ENCODE results near the gene SORCS2.

DNA sequence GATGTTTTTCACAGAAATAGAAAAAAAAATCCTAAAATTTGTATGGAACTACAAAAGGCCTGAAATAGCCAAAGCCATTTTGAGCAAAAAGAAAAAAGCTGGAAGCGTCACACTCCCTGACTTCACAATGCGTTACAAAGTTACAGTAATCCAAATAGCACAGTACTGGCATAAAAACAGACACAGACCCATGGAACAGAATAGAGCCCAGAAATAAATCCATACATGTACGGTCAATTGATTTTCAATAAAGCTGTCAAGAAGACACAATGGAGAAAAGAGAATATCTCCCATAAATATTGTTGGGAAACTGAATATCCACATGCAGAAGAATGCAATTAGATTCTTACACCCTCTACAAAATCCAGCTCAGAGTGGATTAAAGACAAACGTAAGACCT is 539.1 kb downstream of the SORCS2 start:
- TF ChIP-seq, protein P1, sequence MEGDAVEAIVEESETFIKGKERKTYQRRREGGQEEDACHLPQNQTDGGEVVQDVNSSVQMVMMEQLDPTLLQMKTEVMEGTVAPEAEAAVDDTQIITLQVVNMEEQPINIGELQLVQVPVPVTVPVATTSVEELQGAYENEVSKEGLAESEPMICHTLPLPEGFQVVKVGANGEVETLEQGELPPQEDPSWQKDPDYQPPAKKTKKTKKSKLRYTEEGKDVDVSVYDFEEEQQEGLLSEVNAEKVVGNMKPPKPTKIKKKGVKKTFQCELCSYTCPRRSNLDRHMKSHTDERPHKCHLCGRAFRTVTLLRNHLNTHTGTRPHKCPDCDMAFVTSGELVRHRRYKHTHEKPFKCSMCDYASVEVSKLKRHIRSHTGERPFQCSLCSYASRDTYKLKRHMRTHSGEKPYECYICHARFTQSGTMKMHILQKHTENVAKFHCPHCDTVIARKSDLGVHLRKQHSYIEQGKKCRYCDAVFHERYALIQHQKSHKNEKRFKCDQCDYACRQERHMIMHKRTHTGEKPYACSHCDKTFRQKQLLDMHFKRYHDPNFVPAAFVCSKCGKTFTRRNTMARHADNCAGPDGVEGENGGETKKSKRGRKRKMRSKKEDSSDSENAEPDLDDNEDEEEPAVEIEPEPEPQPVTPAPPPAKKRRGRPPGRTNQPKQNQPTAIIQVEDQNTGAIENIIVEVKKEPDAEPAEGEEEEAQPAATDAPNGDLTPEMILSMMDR (IDR thresholded peaks at IDR 0.05; ENCODE audit: borderline replicate concordance, extremely low read depth, low read length, poor library complexity, severe bottlenecking), result no peak
- no peak for TF ChIP-seq EZH2 (IDR thresholded peaks at IDR 0.05; ENCODE audit: borderline replicate concordance, low read depth, low read length, severe bottlenecking)
